ENCODE results near the gene HJURP.

Gene HJURP

GRCh38 chr2:233858331-233858730, 4.0 kb upstream of the HJURP start:
- Histone ChIP-seq H3K27ac (replicated peaks) (no peak overlapping the region), H3K27me3 (ENCODE audit: insufficient read depth, poor library complexity, severe bottlenecking) (no peaks in the 10 kb centered on the region), H3K4me3 (replicated peaks; ENCODE audit: insufficient read depth, low read length) (no peak overlapping the region)
- TF ChIP-seq REST (IDR thresholded peaks at IDR 0.05; ENCODE audit: insufficient replicate concordance, low read depth) (no peak), GABPA (IDR thresholded peaks at IDR 0.05; ENCODE audit: low read depth) (no peak), SPI1 (IDR thresholded peaks at IDR 0.05; ENCODE audit: borderline replicate concordance, low read depth) (no peak), CTCF (IDR thresholded peaks at IDR 0.05; ENCODE audit: insufficient read depth, low read length) (no peak), POLR2AphosphoS5 (IDR thresholded peaks at IDR 0.05; ENCODE audit: low read depth) (no peak)
- no peak for DNase-seq (ENCODE audit: low read depth in 1 of 2, low spot score in 1 of 2)

GRCh38 chr2:233857511-233858141, 3.3 kb upstream of the HJURP start:
- no peak for TF ChIP-seq SPI1 (IDR thresholded peaks at IDR 0.05; ENCODE audit: borderline replicate concordance, low read depth)
- peak; percentile 67 for TF ChIP-seq CTCF (IDR thresholded peaks at IDR 0.05; ENCODE audit: insufficient read depth, low read length)
- TF ChIP-seq REST (IDR thresholded peaks at IDR 0.05; ENCODE audit: insufficient replicate concordance, low read depth) = no peak
- TF ChIP-seq POLR2AphosphoS5 (IDR thresholded peaks at IDR 0.05; ENCODE audit: low read depth) = no peak
- TF ChIP-seq GABPA (IDR thresholded peaks at IDR 0.05; ENCODE audit: low read depth) = no peak
- H3K27ac ChIP-seq (replicated peaks) = no peak overlapping the region
- no peaks in the 10 kb centered on the region for H3K27me3 ChIP-seq (ENCODE audit: insufficient read depth, poor library complexity, severe bottlenecking)
- peak in 1 of 2 experiments; percentile 60 for DNase-seq (ENCODE audit: low read depth in 1 of 2, low spot score in 1 of 2)
- no peak overlapping the region for H3K4me3 ChIP-seq (replicated peaks; ENCODE audit: insufficient read depth, low read length)

- no peak for TF ChIP-seq REST (IDR thresholded peaks at IDR 0.05; ENCODE audit: insufficient replicate concordance, low read depth)
- no peak for TF ChIP-seq POLR2AphosphoS5 (IDR thresholded peaks at IDR 0.05; ENCODE audit: low read depth)
- TF ChIP-seq CTCF (IDR thresholded peaks at IDR 0.05; ENCODE audit: insufficient read depth, low read length) = no peak
- no peak for TF ChIP-seq SPI1 (IDR thresholded peaks at IDR 0.05; ENCODE audit: borderline replicate concordance, low read depth)
- TF ChIP-seq GABPA (IDR thresholded peaks at IDR 0.05; ENCODE audit: low read depth) = no peak
- no peak overlapping the region for H3K27ac ChIP-seq (replicated peaks)
- H3K27me3 ChIP-seq (ENCODE audit: insufficient read depth, poor library complexity, severe bottlenecking) = no peaks in the 10 kb centered on the region
- no peak for DNase-seq (ENCODE audit: low read depth in 1 of 2, low spot score in 1 of 2)
- no peak overlapping the region for H3K4me3 ChIP-seq (replicated peaks; ENCODE audit: insufficient read depth, low read length)
Observed at GRCh38 chr2:233856184-233856583, 1.8 kb upstream of the HJURP start.
